HCT116 (cell line): ENCODE results near the gene KCNJ10. TPM values are rescaled to one million over a fixed set of nuclear protein-coding genes. Genes with fewer than 3 reads are reported as not detected.

ENCODE experiments used
- ATAC-seq: fragments of 200-7000 bp; cut with Tn5 transposase; 2 replicates; pipeline ENCODE4 v1.9.1; 2020; ENCODE audit warnings: mild to moderate bottlenecking, moderate library complexity
- BruUV-seq: library from RNA; stranded (reverse); fragments of 400-500 nt; replicated peaks from 2 replicates; lab custom pipeline; 2021; lab: Mats Ljungman, UMichigan
- CTCF ChIA-PET: fragments of 300-600 bp; sonication (Branson Sonifier 250); formaldehyde crosslinking; loops from one replicate; lab custom pipeline; 2021; ENCODE audit warnings: antibody characterized with exemption; lab: Charles Lee
- POLR2A ChIA-PET: fragments of 300-600, 350-600 bp; sonication (Branson Sonifier 250); formaldehyde crosslinking; loops from one replicate; lab custom pipeline; 2021; ENCODE audit warnings: antibody characterized with exemption; lab: Charles Lee
- RAD21 ChIA-PET, 2 experiments: fragments of 300-600 bp; sonication (Branson Sonifier 250); formaldehyde crosslinking; loops; one replicate each; lab custom pipeline; 2023; ENCODE audit warnings: low total read pairs in 2 of 2; ENCODE audit not compliant: uncharacterized antibody in 2 of 2, unreplicated experiment in 2 of 2, low non-redundant PET in 1 of 2; lab: Charles Lee
- DNase-seq: peaks from one replicate; pipeline ENCODE4 v3.0.0-alpha.2; 2010; ENCODE audit warnings: low read depth, low spot score
- H2AFZ ChIP-seq: fragments of 200-600 bp; shearing (Covaris generic), sonication (generic); 2 replicates; pipeline ENCODE4 v1.6.1; 2017; ENCODE audit warnings: low read depth, mixed run types, mixed read lengths, antibody characterized with exemption, low read length; ENCODE audit not compliant: poor library complexity, severe bottlenecking
- H3K27ac ChIP-seq: 2 replicates; pipeline ENCODE4 v1.5.1; 2012; ENCODE audit warnings: low read depth, low read length
- H3K27me3 ChIP-seq: fragments of 200-600 bp; sonication (generic); 2 replicates; pipeline ENCODE4 v1.6.1; 2016; ENCODE audit warnings: mixed run types, low read length, mixed read lengths; ENCODE audit not compliant: insufficient read depth
- H3K36me3 ChIP-seq, 2 experiments: fragments of 200-500 bp in 1 of 2; fragments of 200-600 bp in 1 of 2; sonication (Bioruptor generic) in 1 of 2; sonication (generic) in 1 of 2; 2 replicates each; pipeline versions ENCODE4 v1.5.1 to v1.6.1; 2014 to 2016; ENCODE audit warnings: low read length in 2 of 2, inconsistent platforms in 1 of 2, mixed read lengths in 1 of 2, mixed run types in 1 of 2; ENCODE audit not compliant: insufficient read depth in 2 of 2, control insufficient read depth in 1 of 2
- H3K4me1 ChIP-seq, 2 experiments: fragments of 200-600 bp in 1 of 2; sonication (generic) in 1 of 2; 2 replicates each; pipeline versions ENCODE4 v1.5.1 to v1.6.1; 2012 to 2017; ENCODE audit warnings: low read length in 2 of 2, inconsistent platforms in 1 of 2, mild to moderate bottlenecking in 1 of 2, mixed read lengths in 1 of 2, mixed run types in 1 of 2, moderate library complexity in 1 of 2; ENCODE audit not compliant: insufficient read depth in 2 of 2, control insufficient read depth in 1 of 2
- H3K4me2 ChIP-seq: fragments of 200-600 bp; sonication (generic); 2 replicates; pipeline ENCODE4 v1.6.1; 2017; ENCODE audit warnings: mixed run types, low read length, mixed read lengths
- H3K4me3 ChIP-seq, 2 experiments: fragments of 200-600 bp in 1 of 2; sonication (generic) in 1 of 2; replicated peaks in 1 of 2; 2 replicates each; pipeline ENCODE4 v1.5.1; 2011 to 2016; ENCODE audit warnings: low read length in 2 of 2, control low read depth in 1 of 2, low read depth in 1 of 2, mild to moderate bottlenecking in 1 of 2, mixed read lengths in 1 of 2, mixed run types in 1 of 2
- H3K79me2 ChIP-seq: fragments of 200-600 bp; sonication (generic); 2 replicates; pipeline ENCODE4 v1.6.1; 2017; ENCODE audit warnings: mild to moderate bottlenecking, mixed run types, low read length, moderate library complexity, mixed read lengths; ENCODE audit not compliant: insufficient read depth
- H3K9ac ChIP-seq: fragments of 200-600 bp; sonication (generic); 2 replicates; pipeline ENCODE4 v1.6.1; 2016; ENCODE audit warnings: low read length, mixed read lengths
- H3K9me2 ChIP-seq: fragments of 200-600 bp; sonication (generic), shearing (Covaris generic); 2 replicates; pipeline ENCODE4 v1.6.1; 2017; ENCODE audit warnings: mixed run types, mild to moderate bottlenecking, moderate library complexity; ENCODE audit not compliant: insufficient read depth
- H3K9me3 ChIP-seq, 2 experiments: fragments of 200-500 bp in 1 of 2; fragments of 200-600 bp in 1 of 2; sonication (Bioruptor generic) in 1 of 2; sonication (generic) in 1 of 2; 2 replicates each; pipeline ENCODE4 v1.6.1; 2014 to 2017; ENCODE audit warnings: low read length in 2 of 2, mixed read lengths in 2 of 2, inconsistent platforms in 1 of 2, low read depth in 1 of 2, mild to moderate bottlenecking in 1 of 2, mixed run types in 1 of 2, moderate library complexity in 1 of 2; ENCODE audit not compliant: control insufficient read depth in 1 of 2, insufficient read depth in 1 of 2
- H4K20me1 ChIP-seq: fragments of 200-600 bp; sonication (generic), shearing (Covaris generic); 2 replicates; pipeline ENCODE4 v1.6.1; 2017; ENCODE audit warnings: mixed run types, mild to moderate bottlenecking, moderate library complexity; ENCODE audit not compliant: insufficient read depth
- ATF3 ChIP-seq: IDR thresholded peaks from 2 replicates; pipeline ENCODE4 v1.6.1; 2012
- CBX3 ChIP-seq: IDR thresholded peaks from 2 replicates; pipeline ENCODE4 v1.6.1; 2012; ENCODE audit warnings: low read depth
- CTCF ChIP-seq, 3 experiments: fragments of 200-600 bp in 1 of 3; sonication (generic) in 1 of 3; IDR thresholded peaks in 2 of 3; conservative IDR thresholded peaks in 1 of 3; 2 replicates each; pipeline ENCODE4 v1.5.1; 2012 to 2017; ENCODE audit warnings: low read depth in 2 of 3, low read length in 2 of 3, antibody characterized with exemption in 1 of 3, borderline replicate concordance in 1 of 3, control low read depth in 1 of 3, mild to moderate bottlenecking in 1 of 3, mixed read lengths in 1 of 3, mixed run types in 1 of 3, moderate library complexity in 1 of 3; ENCODE audit not compliant: insufficient read depth in 1 of 3
- ELF1 ChIP-seq: IDR thresholded peaks from 2 replicates; pipeline ENCODE4 v1.6.1; 2012; ENCODE audit warnings: low read depth, borderline replicate concordance
- EZH2 ChIP-seq: fragments of 200-600 bp; sonication (generic); IDR thresholded peaks from 2 replicates; pipeline ENCODE4 v1.6.1; 2017; ENCODE audit warnings: antibody characterized with exemption, mixed run types
- EZH2phosphoT487 ChIP-seq: fragments of 200-600 bp; IDR thresholded peaks from 2 replicates; pipeline ENCODE4 v1.6.1; 2018; ENCODE audit warnings: antibody characterized with exemption, borderline replicate concordance
- JUND ChIP-seq: IDR thresholded peaks from 2 replicates; pipeline ENCODE4 v1.6.1; 2012
- MAX ChIP-seq: IDR thresholded peaks from 2 replicates; pipeline ENCODE4 v1.6.1; 2012
- POLR2A ChIP-seq: IDR thresholded peaks from 2 replicates; pipeline ENCODE4 v1.7.0; 2011; ENCODE audit warnings: borderline replicate concordance; ENCODE audit not compliant: insufficient read depth, insufficient read length; ENCODE audit errors: extremely low read depth
- POLR2AphosphoS5 ChIP-seq: IDR thresholded peaks from 2 replicates; pipeline ENCODE4 v1.6.1; 2011; ENCODE audit warnings: mild to moderate bottlenecking, low read depth, low read length, moderate library complexity
- RAD21 ChIP-seq: IDR thresholded peaks from 2 replicates; pipeline ENCODE4 v1.6.1; 2012; ENCODE audit warnings: low read depth, mild to moderate bottlenecking
- SIN3A ChIP-seq: IDR thresholded peaks from 2 replicates; pipeline ENCODE4 v1.6.1; 2012; ENCODE audit warnings: low read depth
- SP1 ChIP-seq: IDR thresholded peaks from 2 replicates; pipeline ENCODE4 v1.6.1; 2012; ENCODE audit warnings: low read depth
- SRF ChIP-seq: IDR thresholded peaks from 2 replicates; pipeline ENCODE4 v1.6.1; 2012; ENCODE audit warnings: low read depth
- TCF7L2 ChIP-seq: IDR thresholded peaks from 2 replicates; pipeline ENCODE4 v1.7.0; 2011; ENCODE audit warnings: borderline replicate concordance, inconsistent platforms; ENCODE audit not compliant: insufficient read depth, insufficient read length; ENCODE audit errors: extremely low read depth
- YY1 ChIP-seq: IDR thresholded peaks from 2 replicates; pipeline ENCODE4 v1.6.1; 2011; ENCODE audit warnings: low read length, low read depth, moderate library complexity, mild to moderate bottlenecking; ENCODE audit not compliant: insufficient replicate concordance; ENCODE audit errors: extremely low read depth
- ZBTB33 ChIP-seq: IDR thresholded peaks from 2 replicates; pipeline ENCODE4 v1.6.1; 2011; ENCODE audit warnings: mild to moderate bottlenecking, low read length, moderate library complexity; ENCODE audit not compliant: insufficient replicate concordance; ENCODE audit errors: extremely low read depth
- ZFX ChIP-seq: fragments of 450-650 bp; IDR thresholded peaks from 2 replicates; pipeline ENCODE4 v1.6.1; 2017
- ZNF274 ChIP-seq: fragments of 200-500 bp; sonication (Bioruptor generic); IDR thresholded peaks from 2 replicates; pipeline ENCODE4 v1.6.1; 2014; ENCODE audit warnings: mild to moderate bottlenecking, low read depth, low read length, inconsistent platforms
- intact Hi-C: fragments of 100-400 bp; cut with micrococcal nuclease; formaldehyde crosslinking; loops from 2 replicates; pipeline ENCODE4 v1.10.0; 2022
- total RNA-seq: library from RNA; stranded (reverse); gene quantifications from one replicate; pipeline ENCODE4 v1.2.1, GENCODE V29; 2021; ENCODE audit not compliant: unreplicated experiment
- TF ChIP-seq, protein P1 (sequence below): IDR thresholded peaks from 2 replicates; pipeline ENCODE4 v1.6.1; 2012; ENCODE audit warnings: low read depth

KCNJ10 gene
- total RNA-seq, 1 experiment from 2014 or later: 0.57 TPM

- no peaks in the 10 kb centered on the region for H3K9me2 ChIP-seq
- no peak for DNase-seq
- no peak overlapping the region for H3K27ac ChIP-seq
- no peaks in the 10 kb centered on the region for H3K9me3 ChIP-seq
- no peak overlapping the region for H3K9ac ChIP-seq
- peaks cover 3 to 9% of the 10 kb centered on the region in 2 experiments; a peak in 2 of 4 replicates for H3K4me1 ChIP-seq
- TF ChIP-seq CBX3 (no peak), ZNF274 (no peak), POLR2A (no peak), SP1 (no peak), ZBTB33 (no peak), SRF (no peak), POLR2AphosphoS5 (no peak), MAX (no peak), EZH2phosphoT487 (no peak), ELF1 (no peak), ZFX (no peak), ATF3 (no peak), YY1 (no peak), EZH2 (no peak), JUND (no peak), SIN3A (no peak), TCF7L2 (no peak), CTCF (IDR thresholded peaks at IDR 0.05 in 2 of 3, conservative IDR thresholded peaks at IDR 0.05 in 1 of 3; ENCODE audit: borderline replicate concordance in 1 of 3, insufficient read depth in 1 of 3, low read depth in 2 of 3, low read length in 2 of 3) (no peak), RAD21 (no peak)
- TF ChIP-seq, protein P1, sequence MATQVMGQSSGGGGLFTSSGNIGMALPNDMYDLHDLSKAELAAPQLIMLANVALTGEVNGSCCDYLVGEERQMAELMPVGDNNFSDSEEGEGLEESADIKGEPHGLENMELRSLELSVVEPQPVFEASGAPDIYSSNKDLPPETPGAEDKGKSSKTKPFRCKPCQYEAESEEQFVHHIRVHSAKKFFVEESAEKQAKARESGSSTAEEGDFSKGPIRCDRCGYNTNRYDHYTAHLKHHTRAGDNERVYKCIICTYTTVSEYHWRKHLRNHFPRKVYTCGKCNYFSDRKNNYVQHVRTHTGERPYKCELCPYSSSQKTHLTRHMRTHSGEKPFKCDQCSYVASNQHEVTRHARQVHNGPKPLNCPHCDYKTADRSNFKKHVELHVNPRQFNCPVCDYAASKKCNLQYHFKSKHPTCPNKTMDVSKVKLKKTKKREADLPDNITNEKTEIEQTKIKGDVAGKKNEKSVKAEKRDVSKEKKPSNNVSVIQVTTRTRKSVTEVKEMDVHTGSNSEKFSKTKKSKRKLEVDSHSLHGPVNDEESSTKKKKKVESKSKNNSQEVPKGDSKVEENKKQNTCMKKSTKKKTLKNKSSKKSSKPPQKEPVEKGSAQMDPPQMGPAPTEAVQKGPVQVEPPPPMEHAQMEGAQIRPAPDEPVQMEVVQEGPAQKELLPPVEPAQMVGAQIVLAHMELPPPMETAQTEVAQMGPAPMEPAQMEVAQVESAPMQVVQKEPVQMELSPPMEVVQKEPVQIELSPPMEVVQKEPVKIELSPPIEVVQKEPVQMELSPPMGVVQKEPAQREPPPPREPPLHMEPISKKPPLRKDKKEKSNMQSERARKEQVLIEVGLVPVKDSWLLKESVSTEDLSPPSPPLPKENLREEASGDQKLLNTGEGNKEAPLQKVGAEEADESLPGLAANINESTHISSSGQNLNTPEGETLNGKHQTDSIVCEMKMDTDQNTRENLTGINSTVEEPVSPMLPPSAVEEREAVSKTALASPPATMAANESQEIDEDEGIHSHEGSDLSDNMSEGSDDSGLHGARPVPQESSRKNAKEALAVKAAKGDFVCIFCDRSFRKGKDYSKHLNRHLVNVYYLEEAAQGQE: no peak
- TF ChIP-seq, all 23 proteins: peak for 0
- RAD21 ChIA-PET: no interaction called here
- Histone ChIP-seq H3K27me3 (no peaks in the 10 kb centered on the region), H3K4me2 (no peak overlapping the region), H3K79me2 (no peaks in the 10 kb centered on the region), H4K20me1 (no peaks in the 10 kb centered on the region), H3K4me3 (no peak overlapping the region), H3K36me3 (no peaks in the 10 kb centered on the region), H2AFZ (no peak overlapping the region)
- ATAC-seq: no peak
- intact Hi-C loops: loop anchor here (2.0 kb wide), 1 partner anchor 143 kb away; no protein-coding TSS in a partner anchor
- POLR2A ChIA-PET: interaction anchor here (1.0 kb wide), 1 partner anchor 11 kb away, joined by 3 read pairs; the partner anchor contains the start of gene IGSF8
- CTCF ChIA-PET: interaction anchor here (0.7 to 3.8 kb wide), 9 partner anchors 9 to 298 kb away, joined by 3 to 30 read pairs (median 4); no protein-coding TSS in a partner anchor
- BruUV-seq: no TSS peak
These were observed 39.7 kb upstream of the KCNJ10 start for GRCh38 chr1:160109686-160110085.
